GM19238 (cell line): Measurements from ENCODE around the gene ST6GALNAC6.

ENCODE experiments used
- DNase-seq: peaks from one replicate; pipeline ENCODE4 v3.0.0; 2011; ENCODE audit warnings: low spot score; ENCODE audit not compliant: insufficient read length

Gene ST6GALNAC6

GRCh38 chr9:127899128-127899943, at the start of gene ST6GALNAC6:
ST6GALNAC6 (minus strand) TSS chr9:127899603; CDS start chr9:127897981, 1,622 bp downstream.
- peak; percentile 92 for DNase-seq

GRCh38 chr9:127947841-127948710, 48.7 kb upstream of the ST6GALNAC6 start:
- DNase-seq = no peak

- DNase-seq = no peak
These were observed 47.3 kb upstream of the ST6GALNAC6 start for GRCh38 chr9:127946728-127947127.

- DNase-seq = no peak
These were observed 46.5 kb upstream of the ST6GALNAC6 start for GRCh38 chr9:127945942-127946341.

GRCh38 chr9:127945338-127945737, 45.9 kb upstream of the ST6GALNAC6 start:
- DNase-seq = no peak

GRCh38 chr9:127944586-127945218, 45.3 kb upstream of the ST6GALNAC6 start:
- DNase-seq = no peak

- DNase-seq = peak; percentile 78
These were observed 44.3 kb upstream of the ST6GALNAC6 start for GRCh38 chr9:127943731-127944144.

GRCh38 chr9:127943011-127943662, 43.7 kb upstream of the ST6GALNAC6 start:
- no peak for DNase-seq

- peak; percentile 58 for DNase-seq
These were observed 43.0 kb upstream of the ST6GALNAC6 start for GRCh38 chr9:127942216-127943010.

- no peak for DNase-seq
These were observed 42.5 kb upstream of the ST6GALNAC6 start for GRCh38 chr9:127941961-127942215.

GRCh38 chr9:127941062-127941960, 41.9 kb upstream of the ST6GALNAC6 start:
- no peak for DNase-seq

GRCh38 chr9:127940593-127940992, 41.2 kb upstream of the ST6GALNAC6 start:
- DNase-seq = no peak

- DNase-seq = no peak
These were observed 38.9 kb upstream of the ST6GALNAC6 start for GRCh38 chr9:127938298-127938690.

- DNase-seq = peak; percentile 97
These were observed 38.2 kb upstream of the ST6GALNAC6 start, which contains the start of gene DPM2 for GRCh38 chr9:127937388-127938297. DPM2 (minus strand) TSS chr9:127937854; CDS start chr9:127937820, 34 bp downstream.

GRCh38 chr9:127937056-127937387, 37.6 kb upstream of the ST6GALNAC6 start:
- no peak for DNase-seq

- no peak for DNase-seq
These were observed 37.0 kb upstream of the ST6GALNAC6 start for GRCh38 chr9:127936347-127936852.

- no peak for DNase-seq
These were observed 36.4 kb upstream of the ST6GALNAC6 start for GRCh38 chr9:127935765-127936221.

- DNase-seq = no peak
These were observed 35.6 kb upstream of the ST6GALNAC6 start for GRCh38 chr9:127934986-127935385.
